GM06990 (cell line): ENCODE data around the gene PHF12.
A peak's percentile ranks its signal among the peaks of the same experiment; 100 is the strongest.

Source experiments
- DNase-seq: peaks from one replicate; pipeline ENCODE4 v3.0.0-alpha.2; 2011; ENCODE audit not compliant: insufficient read length; ENCODE audit errors: extremely low read depth
- H3K27me3 ChIP-seq: replicated peaks from 2 replicates; pipeline ENCODE4 v1.6.0; 2011; ENCODE audit warnings: low read length; ENCODE audit not compliant: control insufficient read depth, insufficient read depth
- H3K36me3 ChIP-seq: 2 replicates; pipeline ENCODE4 v1.5.1; 2011; ENCODE audit warnings: low read length; ENCODE audit not compliant: control insufficient read depth, insufficient read depth
- H3K4me3 ChIP-seq: replicated peaks from 2 replicates; pipeline ENCODE4 v1.5.1; 2011; ENCODE audit warnings: low read depth, mild to moderate bottlenecking, control low read depth, low read length
- TF ChIP-seq, protein P1 (sequence below): IDR thresholded peaks from 2 replicates; pipeline ENCODE4 v1.5.1; 2011; ENCODE audit warnings: low read length, control low read depth, mild to moderate bottlenecking, inconsistent platforms; ENCODE audit not compliant: insufficient read depth, poor library complexity, severe bottlenecking

Gene PHF12

DNA sequence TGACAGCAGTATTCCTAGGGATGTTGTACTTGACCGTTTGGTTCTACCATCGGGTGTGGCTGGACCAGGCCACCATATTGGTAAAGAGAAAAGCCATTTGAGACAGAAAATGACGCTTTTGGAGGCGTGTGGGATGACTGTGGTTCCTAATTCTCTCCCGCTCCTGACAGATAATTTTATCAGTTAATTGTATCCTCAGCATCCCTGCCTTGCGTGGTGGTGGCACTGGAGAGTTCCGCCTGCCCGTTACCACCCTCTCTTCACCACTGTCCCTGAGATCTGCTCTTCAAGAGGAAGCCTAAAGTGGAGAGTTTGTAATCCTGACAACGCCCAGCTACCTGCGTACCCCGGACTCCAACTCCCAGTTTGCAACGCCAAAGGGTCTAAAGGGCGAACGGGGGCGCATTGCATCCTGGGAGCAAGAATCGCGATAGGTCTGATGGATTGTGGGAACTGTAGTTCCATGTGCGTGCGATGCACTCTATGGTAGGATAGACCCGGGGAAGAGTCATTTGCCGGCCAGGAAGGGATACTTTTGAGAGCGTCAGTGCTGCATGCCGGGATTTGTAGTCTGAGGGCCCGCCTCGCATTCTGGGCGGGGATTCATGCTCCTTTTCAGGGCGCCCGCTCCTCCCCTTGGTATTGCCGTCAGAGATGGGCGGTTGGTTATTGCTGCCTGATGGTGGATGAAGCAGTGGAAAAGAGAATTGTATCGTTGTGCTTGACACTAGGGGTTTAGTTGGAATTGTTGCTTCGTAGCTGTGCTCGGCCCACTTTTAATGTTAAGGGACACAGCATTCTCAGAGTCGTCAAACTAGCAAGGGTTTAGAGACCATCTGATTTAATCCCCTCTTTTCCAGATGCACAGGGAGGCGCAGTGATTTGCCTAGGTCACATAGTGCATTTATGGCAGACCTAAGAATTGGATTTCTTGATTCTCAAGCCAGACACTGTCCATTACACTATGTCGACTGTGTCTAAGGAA is 965 bp upstream of the PHF12 start:
- peak; percentile 88 for DNase-seq
- H3K36me3 ChIP-seq, result no peaks in the 10 kb centered on the region
- H3K27me3 ChIP-seq, result no peaks in the 10 kb centered on the region
- TF ChIP-seq, protein P1, sequence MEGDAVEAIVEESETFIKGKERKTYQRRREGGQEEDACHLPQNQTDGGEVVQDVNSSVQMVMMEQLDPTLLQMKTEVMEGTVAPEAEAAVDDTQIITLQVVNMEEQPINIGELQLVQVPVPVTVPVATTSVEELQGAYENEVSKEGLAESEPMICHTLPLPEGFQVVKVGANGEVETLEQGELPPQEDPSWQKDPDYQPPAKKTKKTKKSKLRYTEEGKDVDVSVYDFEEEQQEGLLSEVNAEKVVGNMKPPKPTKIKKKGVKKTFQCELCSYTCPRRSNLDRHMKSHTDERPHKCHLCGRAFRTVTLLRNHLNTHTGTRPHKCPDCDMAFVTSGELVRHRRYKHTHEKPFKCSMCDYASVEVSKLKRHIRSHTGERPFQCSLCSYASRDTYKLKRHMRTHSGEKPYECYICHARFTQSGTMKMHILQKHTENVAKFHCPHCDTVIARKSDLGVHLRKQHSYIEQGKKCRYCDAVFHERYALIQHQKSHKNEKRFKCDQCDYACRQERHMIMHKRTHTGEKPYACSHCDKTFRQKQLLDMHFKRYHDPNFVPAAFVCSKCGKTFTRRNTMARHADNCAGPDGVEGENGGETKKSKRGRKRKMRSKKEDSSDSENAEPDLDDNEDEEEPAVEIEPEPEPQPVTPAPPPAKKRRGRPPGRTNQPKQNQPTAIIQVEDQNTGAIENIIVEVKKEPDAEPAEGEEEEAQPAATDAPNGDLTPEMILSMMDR, result no peak
- peak overlapping the region; percentile 78 for H3K4me3 ChIP-seq

DNA sequence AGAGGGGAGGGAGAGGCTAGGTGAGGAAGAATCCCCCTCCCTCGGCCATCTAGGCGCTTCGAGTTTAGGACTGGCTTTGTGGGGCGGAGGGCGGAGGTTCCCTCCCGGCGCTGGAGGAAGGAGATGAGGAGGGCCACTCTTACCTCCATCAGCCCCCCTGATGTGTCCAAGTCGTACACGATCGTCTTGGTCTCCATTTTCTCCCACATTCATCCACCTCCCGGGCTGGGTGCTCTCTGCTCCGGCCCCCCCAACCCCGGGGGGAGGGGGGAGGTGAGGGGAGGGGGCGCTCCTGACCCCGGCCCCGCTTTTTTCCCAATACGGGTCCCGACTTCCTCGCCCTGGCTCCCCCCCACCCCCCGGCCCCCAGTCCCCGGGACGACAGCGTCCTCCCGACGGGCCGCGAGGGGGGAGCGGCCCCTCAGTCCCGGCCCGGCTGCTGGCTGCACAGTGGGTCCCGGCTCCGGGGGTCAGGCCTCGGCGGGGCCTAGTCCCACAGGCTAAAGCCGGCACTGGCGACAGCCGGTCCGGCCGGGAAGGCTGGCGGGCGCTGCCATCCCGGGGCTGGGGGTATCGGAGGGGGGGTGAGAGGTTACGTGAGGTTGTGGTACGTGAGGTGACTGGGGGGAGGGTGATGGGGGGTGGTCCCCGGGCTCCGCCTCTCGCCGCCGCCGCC is 428 bp downstream of the PHF12 start:
- TF ChIP-seq, protein P1, result no peak
- Histone ChIP-seq H3K4me3 (peak overlapping the region; percentile 93), H3K36me3 (no peaks in the 10 kb centered on the region)

DNA sequence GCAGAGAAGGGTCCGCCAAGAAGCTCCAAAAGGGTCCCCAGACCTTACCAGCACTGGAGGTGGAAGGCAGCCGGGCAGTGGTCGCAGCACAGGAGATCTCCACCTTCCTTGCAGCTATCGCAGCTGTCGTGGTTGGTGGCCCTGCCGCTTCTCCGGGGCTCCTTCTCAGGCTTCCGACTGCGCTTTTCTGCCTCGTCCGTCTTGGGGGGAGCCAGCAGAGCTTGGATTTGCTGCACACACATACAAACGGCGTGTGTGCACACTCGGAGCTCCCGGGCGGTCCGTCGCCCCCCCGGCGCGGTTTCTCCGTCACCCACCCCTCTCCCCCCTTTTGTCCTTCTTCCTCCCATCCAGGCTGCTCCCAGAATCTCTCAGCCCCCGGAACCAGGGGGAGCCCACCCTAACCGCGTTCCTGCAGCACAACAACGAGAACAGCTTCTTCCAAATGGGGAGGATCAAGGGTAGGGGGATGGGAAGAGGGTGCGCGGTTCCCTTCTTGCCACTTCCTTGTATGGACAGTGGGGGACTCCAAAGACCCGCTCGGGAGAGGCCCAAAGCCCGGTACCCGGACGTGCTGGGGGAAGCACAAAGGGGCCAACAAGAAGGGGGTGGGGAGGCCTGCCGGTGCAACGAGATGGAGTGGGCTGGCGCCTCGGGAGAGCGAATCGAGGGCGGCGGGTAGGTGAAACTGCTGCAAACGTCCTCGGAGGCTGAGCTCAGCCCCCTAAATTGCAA is 1.1 kb downstream of the PHF12 start:
- Histone ChIP-seq H3K36me3 (no peaks in the 10 kb centered on the region), H3K27me3 (no peaks in the 10 kb centered on the region), H3K4me3 (peak overlapping the region; percentile 93)
- peak; percentile 67 for DNase-seq
- TF ChIP-seq, protein P1, result no peak

More for the DNA sequence above, 428 bp downstream of the PHF12 start:
- H3K27me3 ChIP-seq, result no peaks in the 10 kb centered on the region
- DNase-seq, result no peak

DNA sequence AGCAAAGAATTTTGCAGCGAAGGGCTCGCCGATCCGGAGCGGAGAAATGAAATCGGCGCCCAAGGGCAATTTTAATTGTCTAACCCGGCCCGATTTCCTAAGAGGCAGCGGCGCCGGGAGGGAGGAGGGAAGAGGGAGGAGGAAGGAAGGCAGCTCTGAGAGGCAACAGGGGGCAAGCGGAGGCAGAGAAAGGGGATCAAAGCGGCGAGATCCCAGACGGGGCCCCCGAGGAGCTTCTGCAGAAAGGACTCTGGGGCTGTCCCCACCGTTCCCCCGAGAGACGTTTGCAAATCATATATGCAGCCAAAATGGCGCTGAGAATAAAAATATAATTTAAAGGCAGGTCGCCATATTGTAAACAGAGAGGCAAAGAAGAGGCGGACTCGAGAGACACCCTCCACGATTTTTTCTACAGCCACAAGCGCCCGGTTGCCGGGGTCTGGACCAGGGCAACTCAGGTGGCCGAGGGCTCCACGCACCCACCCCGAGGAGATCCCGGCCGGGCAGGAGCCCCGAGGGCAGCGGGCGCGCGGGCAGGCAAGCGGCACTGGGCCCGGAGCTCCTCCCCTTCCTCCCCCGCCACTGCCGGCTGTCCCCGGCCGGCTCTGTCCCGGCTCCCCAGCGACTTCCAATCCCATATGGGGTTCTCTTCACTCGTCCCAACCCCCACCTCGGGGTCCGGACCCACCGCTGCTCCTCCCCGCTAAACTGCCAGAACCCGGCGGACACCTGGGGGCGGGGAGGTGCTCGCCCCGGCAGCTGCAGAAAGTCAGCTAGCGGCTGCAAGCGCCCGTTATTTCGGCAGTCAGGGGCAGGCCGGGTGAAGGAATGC is 1.9 kb downstream of the PHF12 start:
- Histone ChIP-seq H3K27me3 (no peaks in the 10 kb centered on the region), H3K36me3 (no peaks in the 10 kb centered on the region; the same call in 1 of the 2 replicates), H3K4me3 (peak overlapping the region; percentile 93)
- DNase-seq, result peak; percentile 71
- TF ChIP-seq, protein P1, result no peak

DNA sequence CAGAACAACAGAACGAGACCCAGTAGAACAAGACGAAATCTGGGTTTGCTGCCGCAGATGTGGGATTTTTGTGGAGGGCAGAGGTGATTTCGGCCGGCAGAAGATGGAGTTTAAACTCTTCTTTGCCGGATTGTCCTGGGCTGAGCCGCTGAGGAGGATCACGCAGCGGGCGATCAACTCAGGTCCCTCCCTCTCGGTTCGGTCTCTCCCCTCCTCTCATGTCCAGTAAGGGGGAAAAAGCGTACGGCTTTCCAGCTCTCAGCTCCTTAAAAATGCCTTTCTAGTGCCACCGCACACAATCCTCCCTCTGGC is 2.5 kb downstream of the PHF12 start:
- Histone ChIP-seq H3K36me3 (no peaks in the 10 kb centered on the region; the same call in 1 of the 2 replicates), H3K27me3 (no peaks in the 10 kb centered on the region), H3K4me3 (peak overlapping the region; percentile 93)
- no peak for DNase-seq
- TF ChIP-seq, protein P1, result no peak
